ENCODE results near the gene C12orf43.

Gene C12orf43

DNA sequence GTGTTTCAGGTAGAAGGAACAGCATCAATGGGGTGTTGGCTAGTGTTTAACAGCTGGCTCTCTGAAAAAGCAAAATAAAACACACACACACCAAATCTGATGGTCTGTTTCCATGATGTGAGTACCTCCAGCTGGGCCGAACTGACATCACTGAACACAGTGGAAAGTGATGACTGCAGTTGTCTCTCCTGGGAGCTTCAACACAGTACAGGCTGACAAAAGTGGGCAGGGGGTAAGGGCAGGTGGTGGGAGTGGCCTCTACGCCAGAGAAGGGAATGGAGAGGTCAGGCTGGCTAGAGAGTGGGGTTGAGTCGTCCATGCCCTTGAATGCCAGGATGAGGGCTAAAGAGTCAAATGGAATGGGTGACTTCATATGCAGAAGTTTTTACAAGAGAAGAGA is 46.0 kb downstream of the C12orf43 start:
- DNase-seq (ENCODE audit: low read depth), result no peak
- H3K4me3 ChIP-seq (replicated peaks; ENCODE audit: low read depth, low read length), result no peak overlapping the region
- TF ChIP-seq, protein P1, sequence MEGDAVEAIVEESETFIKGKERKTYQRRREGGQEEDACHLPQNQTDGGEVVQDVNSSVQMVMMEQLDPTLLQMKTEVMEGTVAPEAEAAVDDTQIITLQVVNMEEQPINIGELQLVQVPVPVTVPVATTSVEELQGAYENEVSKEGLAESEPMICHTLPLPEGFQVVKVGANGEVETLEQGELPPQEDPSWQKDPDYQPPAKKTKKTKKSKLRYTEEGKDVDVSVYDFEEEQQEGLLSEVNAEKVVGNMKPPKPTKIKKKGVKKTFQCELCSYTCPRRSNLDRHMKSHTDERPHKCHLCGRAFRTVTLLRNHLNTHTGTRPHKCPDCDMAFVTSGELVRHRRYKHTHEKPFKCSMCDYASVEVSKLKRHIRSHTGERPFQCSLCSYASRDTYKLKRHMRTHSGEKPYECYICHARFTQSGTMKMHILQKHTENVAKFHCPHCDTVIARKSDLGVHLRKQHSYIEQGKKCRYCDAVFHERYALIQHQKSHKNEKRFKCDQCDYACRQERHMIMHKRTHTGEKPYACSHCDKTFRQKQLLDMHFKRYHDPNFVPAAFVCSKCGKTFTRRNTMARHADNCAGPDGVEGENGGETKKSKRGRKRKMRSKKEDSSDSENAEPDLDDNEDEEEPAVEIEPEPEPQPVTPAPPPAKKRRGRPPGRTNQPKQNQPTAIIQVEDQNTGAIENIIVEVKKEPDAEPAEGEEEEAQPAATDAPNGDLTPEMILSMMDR (IDR thresholded peaks at IDR 0.05; ENCODE audit: low read length, missing control alignments), result no peak

DNA sequence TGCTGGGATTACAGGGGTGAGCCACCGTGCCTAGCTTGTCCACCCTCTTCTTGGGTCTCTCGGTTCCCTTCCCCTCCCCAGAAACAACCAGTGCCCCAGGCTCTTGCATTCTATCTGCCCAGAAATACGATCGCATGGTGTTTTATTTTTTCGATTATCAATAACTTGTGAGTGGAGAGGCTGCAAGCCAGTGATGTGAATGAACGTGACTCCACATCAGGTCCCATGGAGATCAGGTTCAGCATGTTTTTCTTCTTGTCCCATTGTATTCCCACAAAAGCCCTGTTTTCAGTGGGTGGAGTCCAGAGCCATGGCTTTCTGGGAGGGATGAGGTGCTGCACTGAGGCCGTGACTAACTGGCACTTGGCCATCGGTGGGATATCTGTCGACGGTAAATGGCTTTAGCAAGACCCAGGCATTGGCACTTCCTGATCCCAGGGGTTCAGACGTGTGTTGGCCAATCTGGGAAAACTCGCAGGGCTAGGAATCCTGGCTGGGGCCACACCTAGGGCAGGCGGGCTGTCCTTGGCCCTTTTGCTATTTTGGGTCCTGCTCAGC is 50.7 kb downstream of the C12orf43 start:
- no peak for DNase-seq (ENCODE audit: low read depth)
- TF ChIP-seq, protein P1 (IDR thresholded peaks at IDR 0.05; ENCODE audit: low read length, missing control alignments), result no peak
- H3K4me3 ChIP-seq (replicated peaks; ENCODE audit: low read depth, low read length), result no peak overlapping the region

DNA sequence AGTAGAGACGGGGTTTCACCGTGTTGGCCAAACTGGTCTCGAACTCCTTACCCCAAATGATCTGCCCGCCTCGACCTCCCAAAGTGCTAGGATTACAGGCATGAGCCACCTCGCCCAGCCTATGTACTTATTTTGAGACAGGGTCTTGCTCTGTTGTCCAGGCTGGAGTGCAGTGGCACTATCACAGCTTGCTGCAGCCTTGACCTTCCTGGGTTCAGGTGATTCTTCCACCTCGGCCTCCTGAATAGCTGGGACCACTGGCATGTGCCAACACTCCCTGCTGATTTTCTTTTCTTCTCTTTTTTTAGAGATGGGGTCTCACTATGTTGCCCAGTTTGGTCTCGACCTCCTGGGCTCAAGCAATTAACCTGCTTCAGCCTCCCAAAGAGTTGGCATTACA is 52.0 kb downstream of the C12orf43 start:
- no peak overlapping the region for H3K4me3 ChIP-seq (replicated peaks; ENCODE audit: low read depth, low read length)
- DNase-seq (ENCODE audit: low read depth), result no peak
- TF ChIP-seq, protein P1 (IDR thresholded peaks at IDR 0.05; ENCODE audit: low read length, missing control alignments), result no peak

DNA sequence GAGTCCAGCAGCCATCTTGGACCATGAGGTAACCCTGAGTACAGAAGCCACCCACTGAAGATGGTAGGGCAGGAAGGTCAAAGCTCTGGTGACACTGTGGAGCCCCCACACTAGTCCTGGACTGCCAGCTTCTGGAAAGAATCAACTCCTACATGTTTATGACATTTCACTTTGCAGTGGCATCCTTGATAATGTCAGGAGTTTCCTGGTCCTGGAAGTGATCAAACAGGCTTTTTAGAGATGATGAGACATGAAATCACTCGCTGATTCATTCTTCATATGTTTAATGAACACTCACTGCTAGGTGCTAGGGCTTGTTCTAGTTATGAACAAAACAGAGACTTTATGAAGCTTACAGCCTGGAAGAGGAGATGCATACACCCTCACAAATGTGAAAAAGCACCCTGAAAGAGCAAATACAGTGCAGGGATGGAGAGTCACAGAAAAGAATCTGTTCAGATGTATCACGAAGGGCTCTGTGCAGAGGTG is 53.7 kb downstream of the C12orf43 start:
- no peak overlapping the region for H3K4me3 ChIP-seq (replicated peaks; ENCODE audit: low read depth, low read length)
- TF ChIP-seq, protein P1 (IDR thresholded peaks at IDR 0.05; ENCODE audit: low read length, missing control alignments), result no peak
- DNase-seq (ENCODE audit: low read depth), result no peak

DNA sequence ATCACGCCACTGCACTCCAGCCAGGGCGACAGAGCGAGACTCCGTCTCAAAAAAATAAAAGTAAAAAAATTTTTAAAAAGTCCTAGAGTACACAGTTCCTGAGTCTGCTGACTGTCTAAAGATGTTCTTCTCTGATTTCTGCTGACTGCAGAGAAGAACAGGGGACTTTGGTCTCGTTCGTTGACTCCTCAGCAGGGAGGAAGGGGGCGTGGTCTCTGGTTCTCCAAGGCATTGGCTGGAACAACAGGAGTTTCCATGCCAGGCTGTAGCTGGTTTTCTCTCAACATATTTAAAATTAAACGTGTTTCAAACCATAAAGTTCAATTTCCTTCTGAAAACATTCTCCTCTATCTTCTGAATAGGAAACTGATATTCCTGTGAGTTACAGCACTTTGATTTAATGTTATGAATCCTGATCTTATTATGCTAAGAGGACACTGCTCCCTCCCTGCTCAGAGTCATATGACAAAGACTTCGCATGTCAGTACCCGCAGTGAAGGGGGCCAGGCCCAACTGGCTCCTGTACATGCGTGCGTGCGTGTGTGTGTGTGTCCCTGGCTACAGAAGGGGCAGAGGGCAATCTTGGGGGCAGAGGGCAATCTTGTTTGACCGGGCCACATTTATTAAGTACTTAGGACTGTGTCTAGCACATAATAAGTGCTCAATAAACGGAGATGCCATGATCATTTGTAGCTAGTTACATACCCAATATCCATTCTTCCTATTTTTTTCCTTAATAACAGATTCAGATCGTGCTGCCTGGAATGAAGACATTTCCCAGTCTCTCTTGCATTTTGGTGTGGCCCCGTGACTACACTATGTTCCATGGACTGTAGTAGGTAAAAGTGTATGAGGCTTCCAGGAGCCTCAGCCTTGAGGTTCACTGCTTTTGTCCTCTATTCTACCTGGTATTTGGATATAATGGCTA is 54.4 kb downstream of the C12orf43 start:
- TF ChIP-seq, protein P1 (IDR thresholded peaks at IDR 0.05; ENCODE audit: low read length, missing control alignments), result no peak
- no peak for DNase-seq (ENCODE audit: low read depth)

DNA sequence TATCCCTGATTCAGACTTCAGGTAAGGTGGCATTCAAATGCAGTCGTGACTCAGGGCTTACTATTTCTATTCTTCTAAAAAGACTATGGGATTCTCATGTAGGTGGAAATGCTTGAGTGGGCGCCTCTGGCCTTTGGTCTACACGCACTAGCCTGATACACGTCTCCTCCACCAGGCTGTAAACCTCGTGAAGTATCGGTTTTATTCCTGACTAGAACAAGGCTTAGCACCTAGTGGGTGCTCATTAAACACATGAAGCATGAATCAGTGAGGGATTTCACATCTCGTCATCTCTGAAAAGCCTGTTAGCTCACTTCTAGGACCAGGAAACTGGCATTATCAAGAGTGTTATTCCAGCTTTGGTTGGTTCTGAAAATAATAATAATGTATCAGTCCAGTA is 55.6 kb downstream of the C12orf43 start:
- TF ChIP-seq, protein P1 (IDR thresholded peaks at IDR 0.05; ENCODE audit: low read length, missing control alignments), result no peak
- no peak for DNase-seq (ENCODE audit: low read depth)
- no peak overlapping the region for H3K4me3 ChIP-seq (replicated peaks; ENCODE audit: low read depth, low read length)

More for the DNA sequence above, 54.4 kb downstream of the C12orf43 start:
- no peak overlapping the region for H3K4me3 ChIP-seq (replicated peaks; ENCODE audit: low read depth, low read length)
